ENCODE measurements around the gene TP53I13.
A peak's percentile ranks its signal among the peaks of the same experiment; 100 is the strongest.

TP53I13 gene

GRCh38 chr17:29567554-29568330 lies 759 bp upstream of the TP53I13 start:
- peak; percentile 68 for DNase-seq (ENCODE audit: low read depth)

DNA sequence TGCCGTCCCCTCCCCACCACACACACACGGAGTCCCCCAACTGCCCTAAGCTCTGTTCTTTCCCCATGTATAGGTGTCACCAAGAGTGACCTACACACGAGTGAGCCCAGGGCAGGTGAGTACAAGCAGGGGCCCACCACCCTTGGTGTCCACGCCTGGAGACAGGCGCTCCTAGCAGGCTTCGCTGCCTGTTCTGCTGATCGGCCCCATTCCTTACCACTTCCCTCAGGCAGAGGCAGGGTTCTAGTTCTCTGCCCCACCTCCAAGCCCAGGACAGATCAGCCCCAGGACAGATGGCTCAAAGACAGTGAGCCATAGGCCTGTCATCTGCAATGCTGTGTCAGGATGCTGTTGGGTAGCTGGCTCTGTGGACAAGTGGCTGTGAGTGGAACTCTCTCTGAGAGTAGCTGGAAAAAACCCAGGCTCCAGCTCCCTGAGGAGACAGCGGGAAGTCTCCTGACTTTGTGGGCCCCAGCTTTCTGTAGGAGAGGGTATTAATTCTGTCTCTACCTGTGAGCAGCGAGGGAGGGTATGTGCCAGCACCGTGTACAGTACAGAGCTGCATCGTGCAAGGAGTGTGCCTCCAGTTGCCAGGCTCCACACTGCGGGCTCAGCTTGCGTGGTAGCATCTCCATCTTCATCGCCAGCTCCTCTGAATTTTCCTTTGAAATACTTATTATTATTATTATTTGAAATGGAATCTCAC lies 897 bp downstream of the TP53I13 start:
- no peak for DNase-seq (ENCODE audit: low read depth)

DNA sequence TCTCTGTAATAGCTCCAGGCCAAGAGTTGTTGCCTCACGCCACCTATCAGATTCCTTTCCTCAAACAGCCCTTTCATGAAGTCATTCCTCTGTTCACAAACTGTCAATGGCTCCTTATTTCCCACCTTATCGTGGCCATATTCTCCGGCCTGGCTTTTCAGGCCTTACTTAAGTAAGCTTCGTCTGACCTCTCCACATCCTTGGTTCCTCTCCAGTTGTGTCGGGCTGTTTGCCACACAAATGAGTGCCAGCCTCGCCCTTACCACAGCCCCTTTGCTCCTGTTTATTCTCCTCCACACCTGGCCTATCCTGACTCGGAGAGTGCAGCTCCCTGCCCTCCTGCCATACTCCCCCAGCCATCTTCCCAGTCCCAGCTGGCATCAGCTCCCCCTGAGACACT lies 2.0 kb downstream of the TP53I13 start:
- no peak for DNase-seq (ENCODE audit: low read depth)

GRCh38 chr17:29571486-29571882 lies 3.0 kb downstream of the TP53I13 start:
- DNase-seq (ENCODE audit: low read depth) = no peak

- DNase-seq (ENCODE audit: low read depth) = no peak
These were observed 3.6 kb downstream of the TP53I13 start for GRCh38 chr17:29571883-29572681.

DNA sequence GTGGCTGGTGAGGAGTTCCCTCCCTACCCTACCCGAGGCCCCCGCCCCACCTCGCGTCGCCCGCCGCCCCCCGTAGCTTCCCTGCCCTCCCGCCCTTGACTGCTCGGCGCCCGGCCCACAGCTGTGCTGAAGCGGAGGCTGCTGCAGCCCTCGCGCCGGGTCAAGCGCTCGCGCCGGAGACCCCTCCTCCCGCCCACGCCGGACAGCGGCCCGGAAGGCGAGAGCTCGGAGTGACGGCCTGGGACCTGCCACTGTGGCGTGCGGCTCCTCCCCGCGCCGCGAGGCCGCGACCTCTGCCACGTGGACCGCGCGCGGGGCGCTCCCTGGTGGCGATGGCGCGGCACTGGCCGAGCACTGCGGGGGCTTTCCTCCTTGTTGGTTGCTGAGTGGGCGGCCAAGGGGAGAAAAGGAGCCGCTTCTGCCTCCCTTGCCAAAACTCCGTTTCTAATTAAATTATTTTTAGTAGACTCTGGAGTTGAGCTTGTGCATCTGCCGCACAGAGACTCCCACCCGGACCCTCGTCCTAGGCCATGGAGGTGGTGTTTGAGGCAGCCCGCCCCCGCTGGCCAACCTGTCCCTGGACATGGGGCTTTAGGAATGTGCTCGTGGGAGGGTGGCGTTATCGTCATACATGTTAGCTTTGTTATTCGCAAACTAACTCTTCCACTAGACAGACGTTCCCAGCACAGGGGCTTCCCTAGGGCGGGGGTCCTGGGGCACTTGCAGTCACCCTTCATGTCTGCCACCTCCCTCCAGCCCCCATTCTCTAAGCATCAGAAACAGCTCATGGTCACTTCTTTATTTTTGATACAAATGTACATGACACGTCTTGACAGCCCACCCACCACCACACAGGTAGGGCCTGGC lies 4.4 kb downstream of the TP53I13 start:
- DNase-seq (ENCODE audit: low read depth) = peak; percentile 58

DNA sequence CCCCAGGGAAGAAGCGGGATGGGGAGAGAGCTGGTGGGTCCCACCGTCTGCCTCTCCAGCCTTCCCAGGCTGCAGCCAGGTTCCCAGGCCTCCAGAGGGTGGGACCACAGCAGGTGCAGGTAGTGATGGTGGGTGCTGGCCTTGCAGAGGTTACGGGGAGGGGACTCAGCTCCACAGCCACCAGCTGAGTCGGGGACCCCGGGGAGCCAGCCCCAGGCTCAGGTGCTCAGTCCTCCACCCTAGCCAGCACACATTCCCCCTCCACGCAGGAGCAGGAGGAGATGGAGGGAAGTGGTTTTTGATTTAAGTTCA lies 5.0 kb downstream of the TP53I13 start:
- DNase-seq (ENCODE audit: low read depth) = no peak

- no peak for DNase-seq (ENCODE audit: low read depth)
These were observed 5.6 kb downstream of the TP53I13 start for GRCh38 chr17:29573871-29574731.

DNA sequence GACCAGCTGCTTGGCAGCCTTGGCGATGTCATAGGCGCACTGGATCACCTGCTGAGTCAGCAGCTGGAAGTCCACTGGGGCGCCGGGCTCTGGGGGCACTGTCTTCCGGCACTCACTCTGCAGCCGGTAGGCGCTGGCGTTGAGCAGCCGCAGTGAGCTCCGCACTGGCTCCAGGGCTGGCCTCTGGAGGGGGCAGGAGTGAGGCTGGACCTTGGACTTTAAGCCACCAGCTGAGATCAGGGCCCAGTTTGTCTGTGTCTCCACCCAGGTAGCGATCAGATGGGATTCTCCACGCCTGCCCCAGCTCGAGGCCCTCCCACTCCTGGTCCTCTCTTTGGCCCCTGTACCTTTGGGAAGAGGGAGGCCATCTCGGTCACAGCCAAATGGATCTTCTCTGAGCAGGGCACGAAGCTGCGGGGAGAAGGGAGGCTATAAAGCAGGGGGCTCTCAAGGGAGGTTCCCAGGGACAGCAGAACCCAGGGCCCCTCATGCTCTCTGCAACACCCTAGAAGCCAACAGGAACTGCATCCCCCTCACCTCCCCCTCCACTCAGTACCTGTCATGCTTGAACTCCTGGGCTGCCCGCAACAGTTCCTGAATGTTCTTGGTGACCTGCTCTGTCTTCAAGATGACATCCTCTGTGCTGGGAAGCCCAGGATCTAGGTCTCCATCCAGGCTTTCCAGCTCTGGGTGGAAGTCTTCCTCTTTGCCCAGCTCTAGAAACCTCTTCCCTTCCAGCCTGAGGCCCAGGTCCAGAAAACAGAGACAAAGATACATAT lies 6.4 kb downstream of the TP53I13 start:
- DNase-seq (ENCODE audit: low read depth) = no peak

GRCh38 chr17:29575511-29576213 lies 7.2 kb downstream of the TP53I13 start:
- DNase-seq (ENCODE audit: low read depth) = no peak

GRCh38 chr17:29576214-29577000 lies 7.9 kb downstream of the TP53I13 start:
- DNase-seq (ENCODE audit: low read depth) = no peak

GRCh38 chr17:29577001-29577370 lies 8.5 kb downstream of the TP53I13 start:
- no peak for DNase-seq (ENCODE audit: low read depth)

- DNase-seq (ENCODE audit: low read depth) = no peak
These were observed 9.1 kb downstream of the TP53I13 start for GRCh38 chr17:29577385-29578211.

DNA sequence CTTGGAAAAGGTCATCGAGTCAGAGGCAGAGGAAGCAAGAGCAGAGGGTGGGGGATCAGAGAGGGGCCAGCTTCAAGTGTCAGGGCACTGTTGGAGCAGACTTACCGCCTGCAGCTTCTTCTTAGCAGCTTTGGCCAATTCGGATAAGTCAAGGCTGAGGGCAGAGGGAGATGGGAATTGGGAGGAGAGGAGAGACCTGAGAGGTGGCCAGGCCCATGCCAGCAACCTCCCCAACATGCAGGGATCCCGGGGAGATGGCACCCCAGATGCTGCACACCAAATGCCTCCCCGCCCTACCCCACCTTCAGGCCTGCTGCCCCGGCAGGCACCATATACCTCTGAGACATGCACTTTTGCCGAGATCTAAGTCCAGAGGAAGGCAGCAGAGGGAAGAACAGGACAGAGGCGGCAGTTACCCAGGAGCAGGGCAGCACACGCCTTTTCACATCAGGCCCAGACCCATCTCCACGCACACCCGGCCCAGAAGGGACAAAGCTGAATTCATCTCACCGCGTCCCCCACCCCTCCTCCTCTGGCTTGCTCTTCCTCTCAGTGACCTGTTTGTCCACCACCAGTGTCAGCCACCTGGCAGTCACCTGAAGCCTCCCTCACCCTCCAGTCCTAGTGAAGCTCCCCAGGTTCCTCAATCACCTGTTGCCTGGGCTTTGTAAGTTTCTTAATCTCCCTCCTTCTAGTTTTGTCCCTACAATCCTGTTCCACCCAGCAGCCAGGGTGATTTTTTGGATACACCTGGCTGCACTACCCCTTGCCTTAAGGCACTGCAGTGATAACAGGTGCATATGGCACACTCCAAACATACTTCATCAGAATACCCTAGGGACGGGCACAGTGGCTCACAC lies 10.4 kb downstream of the TP53I13 start:
- no peak for DNase-seq (ENCODE audit: low read depth)

GRCh38 chr17:29579866-29580771 lies 11.6 kb downstream of the TP53I13 start:
- peak; percentile 85 for DNase-seq (ENCODE audit: low read depth)
